AG04449 (cell line): ENCODE results near the gene GRIA1.

ENCODE experiments used
- CTCF ChIA-PET: fragments of 350-600 bp; formaldehyde crosslinking; extraction: SDS; loops from one replicate; lab custom pipeline; 2021; ENCODE audit warnings: antibody characterized with exemption; lab: Yijun Ruan, JAX
- POLR2A ChIA-PET: fragments of 400-600, 350-600 bp; formaldehyde crosslinking; extraction: SDS; loops from one replicate; lab custom pipeline; 2020; ENCODE audit warnings: antibody characterized with exemption, inconsistent platforms; lab: Yijun Ruan, JAX
- DNase-seq: peaks from one replicate; pipeline ENCODE4 v3.0.0-alpha.2; 2010; ENCODE audit warnings: low read depth, low spot score
- H3K4me3 ChIP-seq: 2 replicates; pipeline ENCODE4 v1.5.1; 2011; ENCODE audit warnings: low read depth, mild to moderate bottlenecking, control low read depth, low read length
- CTCF ChIP-seq: IDR thresholded peaks from one replicate; pipeline ENCODE4 v1.5.1; 2011; ENCODE audit warnings: mild to moderate bottlenecking, moderate library complexity, low read length, control low read depth, inconsistent platforms; ENCODE audit not compliant: insufficient read depth; ENCODE audit errors: missing control alignments

Gene GRIA1

GRCh38 chr5:153555420-153556114, 65.1 kb downstream of the GRIA1 start:
- H3K4me3 ChIP-seq, result no peak overlapping the region
- no peak for DNase-seq
- POLR2A ChIA-PET, result no interaction called here
- TF ChIP-seq CTCF, result no peak
- CTCF ChIA-PET, result interaction anchor here (0.7 kb wide), 1 partner anchor 16 kb away, joined by 3 read pairs; no protein-coding TSS in a partner anchor

GRCh38 chr5:153558957-153559356, 68.5 kb downstream of the GRIA1 start:
- H3K4me3 ChIP-seq, result no peak overlapping the region
- ChIA-PET POLR2A (interaction anchor here (0.5 kb wide), 1 partner anchor 1123 kb away, joined by 3 read pairs; no protein-coding TSS in a partner anchor), CTCF (no interaction called here)
- no peak for TF ChIP-seq CTCF
- no peak for DNase-seq

- ChIA-PET POLR2A (no interaction called here), CTCF (interaction anchor here (0.9 to 1.2 kb wide), 2 partner anchors 11 to 405 kb away, joined by 3 read pairs; no protein-coding TSS in a partner anchor)
- no peak overlapping the region for H3K4me3 ChIP-seq
- no peak for TF ChIP-seq CTCF
- no peak for DNase-seq
Measured at GRCh38 chr5:153559926-153560325, 69.5 kb downstream of the GRIA1 start.

- CTCF ChIA-PET, result no interaction called here
- peak; percentile 45 for DNase-seq
- POLR2A ChIA-PET, result interaction anchor here (1.0 kb wide), 1 partner anchor 10 kb away, joined by 3 read pairs; no protein-coding TSS in a partner anchor
Measured at GRCh38 chr5:153562189-153562588, 71.7 kb downstream of the GRIA1 start.

GRCh38 chr5:153565822-153566221, 75.4 kb downstream of the GRIA1 start:
- ChIA-PET CTCF (no interaction called here), POLR2A (no interaction called here)
- DNase-seq, result peak; percentile 52
- no peak overlapping the region for H3K4me3 ChIP-seq
- TF ChIP-seq CTCF, result no peak

More at GRCh38 chr5:153562189-153562588, 71.7 kb downstream of the GRIA1 start:
- no peak overlapping the region for H3K4me3 ChIP-seq
- TF ChIP-seq CTCF, result no peak

- ChIA-PET CTCF (no interaction called here), POLR2A (no interaction called here)
- no peak for TF ChIP-seq CTCF
- H3K4me3 ChIP-seq, result no peak overlapping the region
- DNase-seq, result no peak
Measured at GRCh38 chr5:153569036-153569435, 78.6 kb downstream of the GRIA1 start.
